Activated naive CD8-positive, alpha-beta T cell treated with anti-CD3 and anti-CD28 coated beads for 36 hours (primary cell): ENCODE measurements around the gene MORC1. TPM values are rescaled to one million over a fixed set of nuclear protein-coding genes. Genes with fewer than 3 reads are reported as not detected.
"Not testable (repeated sequence)": the region's sequence is repeated elsewhere in the genome, so short reads cannot be mapped to it uniquely, and the experiment has no call there.

Experiments
- DNase-seq: peaks from one replicate; pipeline ENCODE4 v3.0.0; 2021
- H3K27ac Mint-ChIP-seq: one replicate; pipeline ENCODE4 v1.8.0; 2022; ENCODE audit warnings: mild to moderate bottlenecking, moderate library complexity, mixed read lengths
- H3K27me3 Mint-ChIP-seq: one replicate; pipeline ENCODE4 v1.8.0; 2022; ENCODE audit warnings: mild to moderate bottlenecking, mixed read lengths
- H3K36me3 Mint-ChIP-seq: one replicate; pipeline ENCODE4 v1.8.0; 2021; ENCODE audit warnings: mild to moderate bottlenecking, mixed read lengths
- H3K4me1 Mint-ChIP-seq: one replicate; pipeline ENCODE4 v1.8.0; 2021; ENCODE audit warnings: mixed read lengths
- H3K4me3 Mint-ChIP-seq: one replicate; pipeline ENCODE4 v1.8.0; 2022; ENCODE audit warnings: mild to moderate bottlenecking, moderate library complexity, mixed read lengths
- H3K9me3 Mint-ChIP-seq: one replicate; pipeline ENCODE4 v1.8.0; 2022; ENCODE audit warnings: mixed read lengths
- total RNA-seq, 2 experiments: library from RNA; stranded (reverse); gene quantifications; one replicate each; pipeline ENCODE4 v1.2.3, GENCODE V29; 2021

MORC1 gene, protein sequence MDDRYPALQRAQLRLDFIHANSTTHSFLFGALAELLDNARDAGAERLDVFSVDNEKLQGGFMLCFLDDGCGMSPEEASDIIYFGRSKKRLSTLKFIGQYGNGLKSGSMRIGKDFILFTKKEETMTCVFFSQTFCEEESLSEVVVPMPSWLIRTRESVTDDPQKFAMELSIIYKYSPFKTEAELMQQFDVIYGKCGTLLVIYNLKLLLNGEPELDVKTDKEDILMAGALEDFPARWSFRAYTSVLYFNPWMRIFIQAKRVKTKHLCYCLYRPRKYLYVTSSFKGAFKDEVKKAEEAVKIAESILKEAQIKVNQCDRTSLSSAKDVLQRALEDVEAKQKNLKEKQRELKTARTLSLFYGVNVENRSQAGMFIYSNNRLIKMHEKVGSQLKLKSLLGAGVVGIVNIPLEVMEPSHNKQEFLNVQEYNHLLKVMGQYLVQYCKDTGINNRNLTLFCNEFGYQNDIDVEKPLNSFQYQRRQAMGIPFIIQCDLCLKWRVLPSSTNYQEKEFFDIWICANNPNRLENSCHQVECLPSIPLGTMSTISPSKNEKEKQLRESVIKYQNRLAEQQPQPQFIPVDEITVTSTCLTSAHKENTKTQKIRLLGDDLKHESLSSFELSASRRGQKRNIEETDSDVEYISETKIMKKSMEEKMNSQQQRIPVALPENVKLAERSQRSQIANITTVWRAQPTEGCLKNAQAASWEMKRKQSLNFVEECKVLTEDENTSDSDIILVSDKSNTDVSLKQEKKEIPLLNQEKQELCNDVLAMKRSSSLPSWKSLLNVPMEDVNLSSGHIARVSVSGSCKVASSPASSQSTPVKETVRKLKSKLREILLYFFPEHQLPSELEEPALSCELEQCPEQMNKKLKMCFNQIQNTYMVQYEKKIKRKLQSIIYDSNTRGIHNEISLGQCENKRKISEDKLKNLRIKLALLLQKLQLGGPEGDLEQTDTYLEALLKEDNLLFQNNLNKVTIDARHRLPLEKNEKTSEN
- not detected for total RNA-seq

DNA sequence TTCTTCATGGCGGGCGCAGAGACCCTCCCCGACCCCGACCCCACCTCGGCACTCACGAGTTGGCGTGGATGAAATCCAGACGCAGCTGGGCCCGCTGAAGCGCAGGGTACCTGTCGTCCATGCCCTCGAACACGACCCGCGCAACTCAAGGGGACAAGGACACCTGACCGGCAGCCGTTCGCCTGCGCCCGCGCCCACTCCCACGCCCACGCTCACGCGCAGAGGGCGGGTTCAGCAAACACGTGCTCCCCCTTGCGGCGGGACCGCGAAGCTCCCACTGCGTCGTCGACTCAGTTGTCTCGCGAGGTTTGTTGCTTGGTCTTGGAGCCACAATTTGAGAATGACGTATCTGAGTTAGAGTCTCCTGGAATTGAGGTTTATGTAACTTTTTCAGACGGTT lies at the start of gene MORC1:
TSS of gene MORC1 (minus strand) at position 196 of the 400 bp plus-strand sequence. CDS start at position 121, 75 bp downstream.
- H3K4me1 Mint-ChIP-seq, result no peaks in the 10 kb centered on the region
- peaks cover 8% of the 10 kb centered on the region for H3K27me3 Mint-ChIP-seq
- H3K27ac Mint-ChIP-seq, result no peak within 1 kb of the TSS
- no peaks in the 10 kb centered on the region for H3K36me3 Mint-ChIP-seq
- no peak within 1 kb of the TSS for H3K4me3 Mint-ChIP-seq
- H3K9me3 Mint-ChIP-seq, result no peaks in the 10 kb centered on the region
- DNase-seq, result no peak

GRCh38 chr3:109165905-109166304 lies 48.0 kb upstream of the MORC1 start:
- Mint-ChIP-seq H3K4me1 (no peaks in the 10 kb centered on the region), H3K9me3 (peaks cover 2% of the 10 kb centered on the region), H3K27ac (no peak overlapping the region), H3K36me3 (no peaks in the 10 kb centered on the region), H3K27me3 (peaks cover 6% of the 10 kb centered on the region), H3K4me3 (no peak overlapping the region)
- DNase-seq, result no peak

- Mint-ChIP-seq H3K4me3 (no peak overlapping the region), H3K4me1 (no peaks in the 10 kb centered on the region), H3K36me3 (peaks cover 1% of the 10 kb centered on the region), H3K27ac (no peak overlapping the region), H3K27me3 (peaks cover 6% of the 10 kb centered on the region), H3K9me3 (peaks cover 6% of the 10 kb centered on the region)
- DNase-seq, result no peak
These were observed 43.7 kb upstream of the MORC1 start for GRCh38 chr3:109161487-109162123.

GRCh38 chr3:109155828-109156227 lies 37.9 kb upstream of the MORC1 start:
- H3K4me1 Mint-ChIP-seq, result no peaks in the 10 kb centered on the region
- H3K36me3 Mint-ChIP-seq, result peaks cover 1% of the 10 kb centered on the region
- no peak for DNase-seq
- H3K27me3 Mint-ChIP-seq, result no peaks in the 10 kb centered on the region
- peaks cover 4% of the 10 kb centered on the region for H3K9me3 Mint-ChIP-seq
- H3K4me3 Mint-ChIP-seq, result no peak overlapping the region
- no peak overlapping the region for H3K27ac Mint-ChIP-seq

DNA sequence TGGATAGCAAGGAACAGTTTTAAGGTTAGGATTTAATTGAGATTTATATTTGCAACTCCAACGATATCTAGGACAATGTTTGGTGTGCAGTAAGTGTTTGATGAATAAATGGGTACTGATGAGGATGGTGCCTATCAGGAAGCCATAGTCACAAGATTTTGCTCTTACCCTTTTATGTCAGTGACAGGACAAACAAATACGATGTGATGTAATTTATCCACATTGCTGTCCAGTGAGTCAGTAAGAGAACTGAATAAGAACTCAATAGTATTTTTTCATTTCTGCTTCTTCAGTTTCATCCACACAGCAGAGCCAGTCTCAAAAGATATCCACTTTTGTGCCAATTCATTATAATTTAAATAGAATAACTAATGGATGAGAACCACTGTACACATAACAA lies 37.0 kb upstream of the MORC1 start:
- peaks cover 1% of the 10 kb centered on the region for H3K36me3 Mint-ChIP-seq
- peaks cover 3% of the 10 kb centered on the region for H3K9me3 Mint-ChIP-seq
- H3K27me3 Mint-ChIP-seq, result no peaks in the 10 kb centered on the region
- no peak for DNase-seq
- no peak overlapping the region for H3K4me3 Mint-ChIP-seq
- H3K27ac Mint-ChIP-seq, result no peak overlapping the region
- H3K4me1 Mint-ChIP-seq, result no peaks in the 10 kb centered on the region

DNA sequence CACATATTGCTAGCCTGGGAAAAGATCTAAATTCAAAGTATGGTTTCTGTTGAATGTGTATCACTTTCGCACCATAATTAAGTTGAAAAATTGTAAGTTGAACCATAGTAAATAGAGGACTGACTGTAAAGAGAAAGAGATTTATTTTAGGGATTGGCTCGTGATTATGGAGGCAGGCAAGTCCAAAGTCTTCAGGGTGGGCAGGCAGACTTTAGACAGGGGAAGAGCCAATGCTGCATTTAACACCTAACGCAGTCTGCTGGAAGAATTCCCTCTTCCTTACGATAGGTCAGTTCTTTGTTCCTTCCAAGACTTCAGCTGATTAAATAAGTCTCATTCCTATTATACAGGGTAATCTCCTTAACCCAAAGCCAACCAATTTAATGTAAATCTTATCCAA lies 34.4 kb upstream of the MORC1 start:
- Mint-ChIP-seq H3K27ac (no peak overlapping the region), H3K36me3 (no peaks in the 10 kb centered on the region), H3K4me3 (no peak overlapping the region), H3K4me1 (no peaks in the 10 kb centered on the region), H3K9me3 (no peaks in the 10 kb centered on the region), H3K27me3 (no peaks in the 10 kb centered on the region)
- no peak for DNase-seq

- H3K4me1 Mint-ChIP-seq, result no peaks in the 10 kb centered on the region
- no peaks in the 10 kb centered on the region for H3K27me3 Mint-ChIP-seq
- H3K9me3 Mint-ChIP-seq, result no peaks in the 10 kb centered on the region
- no peaks in the 10 kb centered on the region for H3K36me3 Mint-ChIP-seq
- DNase-seq, result no peak
- H3K4me3 Mint-ChIP-seq, result no peak overlapping the region
- no peak overlapping the region for H3K27ac Mint-ChIP-seq
These were observed 31.1 kb upstream of the MORC1 start for GRCh38 chr3:109149078-109149477.

GRCh38 chr3:109143646-109144045 lies 25.7 kb upstream of the MORC1 start:
- Mint-ChIP-seq H3K27me3 (peaks cover 4% of the 10 kb centered on the region), H3K4me1 (no peaks in the 10 kb centered on the region), H3K36me3 (no peaks in the 10 kb centered on the region), H3K4me3 (no peak overlapping the region), H3K9me3 (no peaks in the 10 kb centered on the region), H3K27ac (no peak overlapping the region)
- DNase-seq, result no peak

DNA sequence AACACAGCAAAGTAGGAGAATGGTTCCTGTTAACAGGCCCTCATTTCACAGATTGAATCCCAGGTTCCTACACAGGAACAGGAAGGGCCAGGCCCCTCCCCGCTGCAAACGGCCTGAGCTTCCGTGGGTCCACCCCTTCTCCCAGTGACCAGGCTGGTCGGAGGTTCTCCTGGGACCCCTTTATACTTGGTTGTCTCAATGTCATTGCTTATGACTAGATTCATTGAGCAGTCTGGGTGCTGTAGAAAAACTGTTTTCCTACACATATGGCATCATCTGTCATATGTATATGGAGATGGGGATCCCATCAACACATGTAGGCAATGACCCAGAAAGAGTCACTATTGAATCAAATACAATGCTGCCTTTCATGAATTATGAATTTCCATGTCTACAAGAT lies 22.4 kb upstream of the MORC1 start:
- Mint-ChIP-seq H3K36me3 (no peaks in the 10 kb centered on the region), H3K4me3 (no peak overlapping the region), H3K27me3 (peaks cover 4% of the 10 kb centered on the region), H3K27ac (no peak overlapping the region), H3K4me1 (no peaks in the 10 kb centered on the region), H3K9me3 (no peaks in the 10 kb centered on the region)
- no peak for DNase-seq

GRCh38 chr3:109137761-109138160 lies 19.8 kb upstream of the MORC1 start:
- no peak overlapping the region for H3K4me3 Mint-ChIP-seq
- no peak for DNase-seq
- no peak overlapping the region for H3K27ac Mint-ChIP-seq
- H3K36me3 Mint-ChIP-seq, result no peaks in the 10 kb centered on the region
- peaks cover 4% of the 10 kb centered on the region for H3K27me3 Mint-ChIP-seq
- no peaks in the 10 kb centered on the region for H3K9me3 Mint-ChIP-seq
- H3K4me1 Mint-ChIP-seq, result no peaks in the 10 kb centered on the region

DNA sequence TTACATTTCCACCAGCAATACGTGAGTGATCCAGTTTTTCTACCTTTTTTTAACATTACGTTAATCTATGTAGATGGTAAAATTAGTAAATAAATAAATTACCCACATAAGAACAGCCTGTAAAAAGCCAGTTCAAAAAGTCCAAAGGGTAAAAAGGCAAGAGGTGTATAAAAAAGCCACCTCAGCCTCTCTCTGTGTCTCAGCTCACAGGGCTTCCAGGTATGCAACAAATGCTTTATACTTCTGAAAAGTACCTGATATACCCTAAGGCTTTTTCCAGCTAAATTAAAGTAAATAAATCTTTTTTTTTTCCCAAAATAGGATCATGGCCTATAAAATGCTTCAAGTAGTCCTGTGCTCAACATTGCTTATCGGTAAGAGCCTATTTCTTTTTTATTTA lies 18.6 kb upstream of the MORC1 start, which contains the start of gene C3orf85:
TSS of gene C3orf85 (plus strand) at position 197 of the 400 bp plus-strand sequence. CDS start at position 326, 129 bp downstream.
- H3K4me3 Mint-ChIP-seq, result no peak within 1 kb of the TSS
- no peaks in the 10 kb centered on the region for H3K9me3 Mint-ChIP-seq
- no peak within 1 kb of the TSS for H3K27ac Mint-ChIP-seq
- H3K27me3 Mint-ChIP-seq, result no peaks in the 10 kb centered on the region
- DNase-seq, result no peak
- no peaks in the 10 kb centered on the region for H3K36me3 Mint-ChIP-seq
- no peaks in the 10 kb centered on the region for H3K4me1 Mint-ChIP-seq

DNA sequence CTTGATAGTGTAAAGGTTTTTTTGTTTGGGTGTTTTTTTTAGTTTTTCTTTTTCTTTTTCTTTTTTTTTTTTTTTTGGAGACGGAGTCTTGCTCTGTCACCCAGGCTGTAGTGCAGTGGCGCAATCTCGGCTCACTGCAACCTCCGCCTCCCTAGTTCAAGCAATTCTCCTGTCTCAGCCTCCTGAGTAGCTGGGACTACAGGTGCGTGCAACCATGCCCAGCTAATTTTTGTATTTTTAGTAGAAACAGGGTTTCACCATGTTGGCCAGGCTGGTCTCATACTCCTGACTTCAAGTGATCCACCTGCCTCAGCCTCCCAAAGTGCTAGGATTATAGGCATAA lies 15.5 kb upstream of the MORC1 start:
- not testable (repeated sequence) for H3K27ac Mint-ChIP-seq, H3K9me3 Mint-ChIP-seq, H3K36me3 Mint-ChIP-seq, H3K27me3 Mint-ChIP-seq, H3K4me1 Mint-ChIP-seq, DNase-seq, H3K4me3 Mint-ChIP-seq

GRCh38 chr3:109132801-109133473 lies 15.0 kb upstream of the MORC1 start:
- H3K4me3 Mint-ChIP-seq, result no peak overlapping the region
- peaks cover 3% of the 10 kb centered on the region for H3K9me3 Mint-ChIP-seq
- peaks cover 7% of the 10 kb centered on the region for H3K27me3 Mint-ChIP-seq
- no peaks in the 10 kb centered on the region for H3K4me1 Mint-ChIP-seq
- DNase-seq, result no peak
- H3K36me3 Mint-ChIP-seq, result no peaks in the 10 kb centered on the region
- H3K27ac Mint-ChIP-seq, result no peak overlapping the region

- DNase-seq, result no peak
- Mint-ChIP-seq H3K27me3 (peaks cover 7% of the 10 kb centered on the region), H3K4me1 (no peaks in the 10 kb centered on the region), H3K27ac (no peak overlapping the region), H3K36me3 (no peaks in the 10 kb centered on the region), H3K4me3 (no peak overlapping the region), H3K9me3 (peaks cover 3% of the 10 kb centered on the region)
These were observed 13.3 kb upstream of the MORC1 start for GRCh38 chr3:109131276-109131675.
